ENCODE results near the gene RIC8A.
A peak's percentile ranks its signal among the peaks of the same experiment; 100 is the strongest.

Gene RIC8A

DNA sequence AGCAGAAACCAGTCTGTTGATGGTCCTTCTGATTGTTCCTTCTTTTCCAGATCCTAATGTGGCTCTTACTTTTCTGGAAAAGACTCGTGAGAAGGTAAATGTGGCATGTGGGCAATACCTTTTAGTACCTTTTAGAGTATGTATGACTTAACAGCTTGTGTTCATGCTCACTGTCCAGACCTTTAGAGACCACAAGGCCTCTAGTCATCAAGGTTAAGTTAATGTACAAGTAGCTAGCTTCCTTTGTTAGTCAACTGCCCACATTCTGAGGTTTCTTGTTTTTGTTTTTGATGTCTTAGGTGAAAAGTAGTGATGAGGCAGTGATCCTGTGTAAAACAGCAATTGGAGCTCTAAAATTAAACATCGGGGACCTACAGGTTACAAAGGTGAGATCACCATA, 36.9 kb downstream of the RIC8A start:
- TF ChIP-seq, protein P1, sequence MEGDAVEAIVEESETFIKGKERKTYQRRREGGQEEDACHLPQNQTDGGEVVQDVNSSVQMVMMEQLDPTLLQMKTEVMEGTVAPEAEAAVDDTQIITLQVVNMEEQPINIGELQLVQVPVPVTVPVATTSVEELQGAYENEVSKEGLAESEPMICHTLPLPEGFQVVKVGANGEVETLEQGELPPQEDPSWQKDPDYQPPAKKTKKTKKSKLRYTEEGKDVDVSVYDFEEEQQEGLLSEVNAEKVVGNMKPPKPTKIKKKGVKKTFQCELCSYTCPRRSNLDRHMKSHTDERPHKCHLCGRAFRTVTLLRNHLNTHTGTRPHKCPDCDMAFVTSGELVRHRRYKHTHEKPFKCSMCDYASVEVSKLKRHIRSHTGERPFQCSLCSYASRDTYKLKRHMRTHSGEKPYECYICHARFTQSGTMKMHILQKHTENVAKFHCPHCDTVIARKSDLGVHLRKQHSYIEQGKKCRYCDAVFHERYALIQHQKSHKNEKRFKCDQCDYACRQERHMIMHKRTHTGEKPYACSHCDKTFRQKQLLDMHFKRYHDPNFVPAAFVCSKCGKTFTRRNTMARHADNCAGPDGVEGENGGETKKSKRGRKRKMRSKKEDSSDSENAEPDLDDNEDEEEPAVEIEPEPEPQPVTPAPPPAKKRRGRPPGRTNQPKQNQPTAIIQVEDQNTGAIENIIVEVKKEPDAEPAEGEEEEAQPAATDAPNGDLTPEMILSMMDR (IDR thresholded peaks at IDR 0.05; ENCODE audit: insufficient read depth, low read length, poor library complexity, severe bottlenecking): no peak
- Histone ChIP-seq H3K27me3 (replicated peaks; ENCODE audit: control insufficient read depth, insufficient read depth, low read length) (no peaks in the 10 kb centered on the region), H3K36me3 (ENCODE audit: control insufficient read depth, insufficient read depth, low read length) (peaks cover 14% of the 10 kb centered on the region), H3K4me3 (replicated peaks; ENCODE audit: low read depth, low read length) (no peak overlapping the region)
- no peak for DNase-seq (ENCODE audit: extremely low read depth, insufficient read length)

DNA sequence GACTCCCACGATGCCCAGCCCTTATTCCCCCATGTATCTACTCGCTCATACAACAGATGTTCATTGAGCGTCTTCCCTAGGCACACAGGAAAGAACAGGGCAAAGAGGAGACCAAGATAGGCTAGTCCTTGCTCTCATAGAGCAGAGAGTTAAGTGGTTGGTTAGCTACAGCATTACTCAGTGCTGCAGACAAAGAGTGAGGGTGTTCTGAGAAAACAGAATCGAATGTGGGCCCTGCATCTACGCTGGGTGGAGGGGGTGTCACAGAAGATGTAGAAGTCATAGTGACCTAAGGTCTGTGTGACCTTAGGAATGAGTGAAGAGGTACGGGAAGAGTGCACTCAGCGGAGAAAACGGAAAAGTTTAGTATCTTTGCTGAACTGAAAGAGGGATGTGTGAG, 41.6 kb downstream of the RIC8A start:
- Histone ChIP-seq H3K36me3 (ENCODE audit: control insufficient read depth, insufficient read depth, low read length) (peaks cover 40% of the 10 kb centered on the region), H3K4me3 (replicated peaks; ENCODE audit: low read depth, low read length) (no peak overlapping the region), H3K27me3 (replicated peaks; ENCODE audit: control insufficient read depth, insufficient read depth, low read length) (no peaks in the 10 kb centered on the region)
- TF ChIP-seq, protein P1 (IDR thresholded peaks at IDR 0.05; ENCODE audit: insufficient read depth, low read length, poor library complexity, severe bottlenecking): no peak
- no peak for DNase-seq (ENCODE audit: extremely low read depth, insufficient read length)

DNA sequence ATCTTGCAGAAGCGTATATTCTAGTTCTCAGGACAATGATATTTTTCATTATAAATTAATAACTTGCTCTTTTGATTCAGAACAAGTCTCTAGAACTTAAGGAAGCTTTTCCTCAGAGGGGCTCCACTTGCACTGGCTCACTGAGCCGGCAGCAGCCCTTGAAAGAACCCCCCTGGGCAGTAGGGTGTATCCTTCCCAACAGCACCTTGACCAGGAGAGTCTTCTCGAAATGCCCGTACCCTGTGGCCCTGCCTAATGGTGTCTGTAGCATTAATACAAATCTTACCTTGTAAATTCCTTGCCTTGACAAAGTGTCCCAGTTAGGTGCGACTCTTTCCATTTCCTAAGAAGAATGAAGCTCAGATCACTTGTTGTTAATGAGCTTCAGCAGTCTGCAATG, 42.8 kb downstream of the RIC8A start:
- TF ChIP-seq, protein P1 (IDR thresholded peaks at IDR 0.05; ENCODE audit: insufficient read depth, low read length, poor library complexity, severe bottlenecking): no peak
- H3K27me3 ChIP-seq (replicated peaks; ENCODE audit: control insufficient read depth, insufficient read depth, low read length): no peaks in the 10 kb centered on the region
- no peak overlapping the region for H3K4me3 ChIP-seq (replicated peaks; ENCODE audit: low read depth, low read length)
- no peak for DNase-seq (ENCODE audit: extremely low read depth, insufficient read length)
- H3K36me3 ChIP-seq (ENCODE audit: control insufficient read depth, insufficient read depth, low read length): peaks cover 36% of the 10 kb centered on the region

DNA sequence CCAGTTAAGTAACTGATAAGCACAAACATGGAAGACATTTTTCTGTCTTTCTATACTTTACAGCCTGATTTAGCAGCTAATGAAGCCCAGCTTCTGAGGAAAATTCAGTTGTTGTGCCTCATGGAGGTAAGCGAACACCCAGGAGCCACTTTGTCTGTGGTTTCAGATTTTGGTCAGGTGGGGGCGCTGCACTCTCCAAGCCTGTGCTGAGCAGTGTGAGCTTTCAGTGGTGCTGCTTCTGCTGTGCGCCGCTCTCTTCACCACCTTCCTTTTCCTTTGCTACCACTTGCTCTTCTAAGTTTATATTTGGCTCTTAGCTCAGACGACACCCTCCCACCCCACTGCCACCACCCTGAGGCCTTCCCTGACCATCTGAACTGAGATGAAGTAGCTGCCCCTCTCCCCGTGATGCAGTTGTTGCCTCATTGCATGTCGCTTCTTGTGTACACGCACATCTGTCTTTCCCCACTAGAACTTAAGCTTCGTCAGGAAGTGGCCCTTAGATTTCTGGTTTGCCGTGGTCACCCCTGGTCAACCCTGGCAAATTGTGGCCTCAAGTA, 43.3 kb downstream of the RIC8A start:
- H3K4me3 ChIP-seq (replicated peaks; ENCODE audit: low read depth, low read length): no peak overlapping the region
- TF ChIP-seq, protein P1 (IDR thresholded peaks at IDR 0.05; ENCODE audit: insufficient read depth, low read length, poor library complexity, severe bottlenecking): peak; percentile 74
- DNase-seq (ENCODE audit: extremely low read depth, insufficient read length): no peak
- H3K36me3 ChIP-seq (ENCODE audit: control insufficient read depth, insufficient read depth, low read length): peaks cover 33% of the 10 kb centered on the region
- H3K27me3 ChIP-seq (replicated peaks; ENCODE audit: control insufficient read depth, insufficient read depth, low read length): no peaks in the 10 kb centered on the region

DNA sequence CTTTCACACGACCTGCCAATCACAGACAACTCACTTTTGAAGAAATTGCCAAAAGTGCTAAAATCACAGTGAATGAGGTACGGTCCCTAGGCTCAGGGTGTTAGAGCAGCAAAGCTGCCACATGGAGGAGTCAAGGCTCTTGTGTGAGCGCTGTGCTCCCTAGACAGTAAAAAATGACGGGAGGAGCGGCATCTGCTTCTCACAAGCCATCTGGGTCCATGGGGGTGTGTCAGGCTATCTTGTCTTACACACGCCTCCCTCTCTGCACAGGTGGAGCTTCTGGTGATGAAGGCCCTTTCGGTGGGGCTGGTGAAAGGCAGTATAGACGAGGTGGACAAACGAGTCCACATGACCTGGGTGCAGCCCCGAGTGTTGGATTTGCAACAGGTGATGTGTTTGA, 44.0 kb downstream of the RIC8A start:
- no peak overlapping the region for H3K4me3 ChIP-seq (replicated peaks; ENCODE audit: low read depth, low read length)
- DNase-seq (ENCODE audit: extremely low read depth, insufficient read length): no peak
- TF ChIP-seq, protein P1 (IDR thresholded peaks at IDR 0.05; ENCODE audit: insufficient read depth, low read length, poor library complexity, severe bottlenecking): no peak
- H3K36me3 ChIP-seq (ENCODE audit: control insufficient read depth, insufficient read depth, low read length): peaks cover 32% of the 10 kb centered on the region
- no peaks in the 10 kb centered on the region for H3K27me3 ChIP-seq (replicated peaks; ENCODE audit: control insufficient read depth, insufficient read depth, low read length)

DNA sequence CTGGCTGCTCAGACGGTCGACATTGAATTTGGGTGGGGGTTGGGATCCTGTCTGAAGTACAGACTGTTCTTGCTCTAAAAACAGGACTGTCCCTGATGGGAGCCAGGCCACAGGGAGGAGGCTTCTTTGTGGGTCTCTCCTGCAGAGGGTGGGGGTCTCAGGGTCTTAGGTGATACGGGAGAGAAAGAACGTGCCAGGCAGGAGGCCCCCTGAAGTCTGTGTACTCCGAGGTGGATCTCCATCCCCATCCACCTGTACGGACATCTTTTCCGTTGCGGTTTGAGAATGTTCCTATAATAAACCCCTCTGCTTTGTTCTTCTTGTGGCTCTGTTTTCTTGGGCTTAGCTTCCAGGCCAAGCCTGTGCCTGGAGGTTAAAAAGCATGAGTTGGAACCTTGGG, 45.2 kb downstream of the RIC8A start:
- no peak for DNase-seq (ENCODE audit: extremely low read depth, insufficient read length)
- Histone ChIP-seq H3K36me3 (ENCODE audit: control insufficient read depth, insufficient read depth, low read length) (peaks cover 32% of the 10 kb centered on the region), H3K4me3 (replicated peaks; ENCODE audit: low read depth, low read length) (no peak overlapping the region), H3K27me3 (replicated peaks; ENCODE audit: control insufficient read depth, insufficient read depth, low read length) (no peaks in the 10 kb centered on the region)
- TF ChIP-seq, protein P1 (IDR thresholded peaks at IDR 0.05; ENCODE audit: insufficient read depth, low read length, poor library complexity, severe bottlenecking): no peak
